Measurements from ENCODE around the gene C5AR2. TPM values are rescaled to one million over a fixed set of nuclear protein-coding genes. Genes with fewer than 3 reads are reported as not detected.

C5AR2 gene
- total and polyA plus RNA-seq, 12 donors = 0.28 to 4.4 (median 1.6) TPM

- TF ChIP-seq CTCF (IDR thresholded peaks at IDR 0.05) (no peak), POLR2A (IDR thresholded peaks at IDR 0.05) (no peak)
- intact Hi-C loops (cut with DNase I) = no loop called here
- Histone ChIP-seq H3K9me3 (replicated peaks in 1 of 3) (no peaks in the 10 kb centered on the region), H3K4me3 (no peak overlapping the region), H3K27me3 (no peaks in the 10 kb centered on the region), H3K36me3 (replicated peaks in 1 of 2) (no peaks in the 10 kb centered on the region), H3K4me1 (replicated peaks in 1 of 2) (peaks cover 0 to 8% of the 10 kb centered on the region in 2 donors), H3K27ac (no peak overlapping the region)
- 86 to 90% (median 89%) methylated on average over 10 of the region's 10 CpGs for WGBS, 4 donors
- no peak for DNase-seq
Observed at GRCh38 chr19:47302249-47302648, 29.7 kb upstream of the C5AR2 start.

GRCh38 chr19:47303966-47304365 lies 28.0 kb upstream of the C5AR2 start:
- WGBS, 4 donors = 60 to 76% (median 66%) methylated on average over 6 of the region's 6 CpGs
- intact Hi-C loops (cut with DNase I) = no loop called here
- no peak overlapping the region for H3K4me3 ChIP-seq

GRCh38 chr19:47305309-47305751 lies 26.6 kb upstream of the C5AR2 start:
- H3K4me1 ChIP-seq (replicated peaks in 1 of 2) = peaks cover 0 to 8% of the 10 kb centered on the region in 2 donors
- H3K9me3 ChIP-seq (replicated peaks in 1 of 3) = no peaks in the 10 kb centered on the region
- no peaks in the 10 kb centered on the region for H3K27me3 ChIP-seq
- H3K4me3 ChIP-seq = peak overlapping the region in 1 of 4 donors; percentile 19
- H3K27ac ChIP-seq = peak overlapping the region in 1 of 5 donors; percentile 3
- intact Hi-C loops (cut with DNase I) = no loop called here
- H3K36me3 ChIP-seq (replicated peaks in 1 of 2) = no peaks in the 10 kb centered on the region
- 3 to 4% (median 4%) methylated on average over 10 to 14 of the region's 14 CpGs for WGBS, 4 donors
- TF ChIP-seq CTCF (IDR thresholded peaks at IDR 0.05) (peak; percentile 83 to 93 (median 90)), POLR2A (IDR thresholded peaks at IDR 0.05) (no peak)
- peak; percentile 84 to 94 (median 90) for DNase-seq

More at GRCh38 chr19:47303966-47304365, 28.0 kb upstream of the C5AR2 start:
- Histone ChIP-seq H3K4me1 (replicated peaks in 1 of 2) (peaks cover 0 to 8% of the 10 kb centered on the region in 2 donors), H3K36me3 (replicated peaks in 1 of 2) (no peaks in the 10 kb centered on the region), H3K9me3 (replicated peaks in 1 of 3) (no peaks in the 10 kb centered on the region), H3K27ac (no peak overlapping the region), H3K27me3 (no peaks in the 10 kb centered on the region)
- TF ChIP-seq POLR2A (IDR thresholded peaks at IDR 0.05) (no peak), CTCF (IDR thresholded peaks at IDR 0.05) (no peak)
- DNase-seq = no peak

GRCh38 chr19:47306303-47306702 lies 25.7 kb upstream of the C5AR2 start:
- Histone ChIP-seq H3K36me3 (replicated peaks in 1 of 2) (no peaks in the 10 kb centered on the region), H3K4me3 (no peak overlapping the region), H3K4me1 (replicated peaks in 1 of 2) (peaks cover 0 to 8% of the 10 kb centered on the region in 2 donors), H3K27me3 (no peaks in the 10 kb centered on the region), H3K9me3 (replicated peaks in 1 of 3) (no peaks in the 10 kb centered on the region), H3K27ac (no peak overlapping the region)
- WGBS, 4 donors = 91 to 98% (median 97%) methylated on average over 3 of the region's 3 CpGs
- TF ChIP-seq CTCF (IDR thresholded peaks at IDR 0.05) = no peak
- TF ChIP-seq POLR2A (IDR thresholded peaks at IDR 0.05) = no peak
- intact Hi-C loops (cut with DNase I) = no loop called here
- DNase-seq = no peak
